HG03460 (cell line): ENCODE results near the gene SLC16A10.
"Not testable (repeated sequence)": the region's sequence is repeated elsewhere in the genome, so short reads cannot be mapped to it uniquely, and the experiment has no call there.

ENCODE experiments used
- ATAC-seq: cut with Tn5 transposase; IDR thresholded peaks from one replicate; pipeline ENCODE4 v1.9.1; 2021; ENCODE audit not compliant: unreplicated experiment

Gene SLC16A10

DNA sequence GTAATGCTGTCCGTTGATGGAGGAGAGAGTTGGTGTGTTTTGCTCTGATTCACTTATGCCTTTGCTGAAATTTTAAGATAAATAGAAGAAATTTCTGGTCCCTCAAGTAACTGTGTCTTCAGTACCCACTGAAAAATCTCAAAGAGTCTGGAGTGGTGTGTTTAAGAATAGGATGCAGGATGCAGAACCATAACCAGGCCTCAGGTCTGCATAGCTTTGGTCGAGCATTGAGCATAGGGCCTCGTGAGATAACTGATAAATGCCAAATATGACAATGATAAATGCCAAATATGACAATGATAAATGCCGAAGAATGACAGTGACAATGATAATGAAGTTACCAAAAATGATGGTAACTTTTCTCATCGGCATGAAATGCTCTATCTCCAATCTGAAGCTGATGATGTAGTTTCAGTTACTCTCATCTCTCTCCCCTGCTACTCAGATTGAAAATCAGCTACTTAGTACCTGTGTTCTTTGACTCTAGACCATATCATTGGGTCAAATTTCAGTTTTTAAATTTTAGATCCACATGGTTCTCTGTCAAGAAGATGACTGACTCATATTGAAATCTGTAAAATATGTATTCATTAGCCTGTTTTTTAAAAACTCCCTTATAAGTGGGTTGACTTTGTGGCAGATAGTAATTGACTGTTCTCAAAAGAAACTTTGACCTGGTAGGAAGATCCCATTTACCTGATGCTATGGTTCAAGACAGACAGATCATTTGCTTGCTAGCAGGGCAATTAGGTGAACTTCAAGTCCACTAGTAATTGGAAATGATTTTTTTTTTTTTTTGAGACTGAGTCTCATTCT, 96.6 kb downstream of the SLC16A10 start:
- no peak for ATAC-seq

DNA sequence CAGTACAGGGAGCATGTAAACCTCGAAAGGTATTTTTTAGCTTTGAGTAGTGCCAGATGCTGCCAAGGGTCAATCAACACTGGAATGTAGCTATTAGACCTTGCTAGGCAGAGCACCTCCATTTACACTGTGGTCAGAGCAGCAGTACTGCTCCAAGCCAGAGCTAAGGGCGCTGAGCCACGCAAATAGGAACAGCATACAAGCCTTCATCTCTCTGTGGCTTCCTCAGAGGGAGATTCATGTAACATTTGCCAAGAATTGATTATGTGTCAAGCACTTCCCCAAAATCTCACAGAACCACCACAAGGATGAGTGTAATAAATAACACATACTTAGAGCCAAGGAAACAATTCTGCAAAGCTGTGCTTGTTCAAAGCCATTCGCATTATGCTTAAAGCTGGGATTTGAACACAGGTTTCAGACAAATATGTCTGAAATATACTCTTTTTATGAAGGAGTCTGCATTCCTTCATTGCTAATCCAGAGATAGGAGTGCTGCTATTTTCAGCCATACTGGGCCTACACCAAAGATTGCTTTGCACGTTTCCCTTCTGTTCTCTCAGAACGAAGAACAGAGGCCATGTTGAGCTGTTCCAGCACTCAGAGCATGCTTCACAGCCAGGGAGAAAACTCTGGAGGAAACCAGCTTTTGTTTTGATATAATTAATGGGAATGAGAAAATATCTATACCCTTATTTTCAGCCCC, 97.7 kb downstream of the SLC16A10 start:
- ATAC-seq = no peak

DNA sequence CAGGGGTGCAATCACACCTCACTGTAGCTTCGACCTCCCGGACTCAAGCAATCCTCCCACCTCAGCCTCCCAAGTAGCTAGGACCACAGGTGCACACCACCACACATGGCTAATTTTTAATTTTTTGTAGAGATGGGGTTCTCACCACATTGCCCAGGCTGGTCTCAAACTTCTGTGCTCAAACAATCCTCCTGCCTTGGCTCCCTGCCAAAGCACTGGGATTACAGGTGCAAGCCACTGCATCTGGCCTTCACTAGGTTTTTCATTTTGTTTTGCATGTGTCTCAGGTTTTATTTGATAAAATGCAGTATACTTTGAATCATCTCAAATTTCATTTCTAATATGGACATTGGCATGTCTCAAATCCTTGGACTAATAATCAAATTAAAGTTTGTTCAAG, 98.7 kb downstream of the SLC16A10 start:
- no peak for ATAC-seq

DNA sequence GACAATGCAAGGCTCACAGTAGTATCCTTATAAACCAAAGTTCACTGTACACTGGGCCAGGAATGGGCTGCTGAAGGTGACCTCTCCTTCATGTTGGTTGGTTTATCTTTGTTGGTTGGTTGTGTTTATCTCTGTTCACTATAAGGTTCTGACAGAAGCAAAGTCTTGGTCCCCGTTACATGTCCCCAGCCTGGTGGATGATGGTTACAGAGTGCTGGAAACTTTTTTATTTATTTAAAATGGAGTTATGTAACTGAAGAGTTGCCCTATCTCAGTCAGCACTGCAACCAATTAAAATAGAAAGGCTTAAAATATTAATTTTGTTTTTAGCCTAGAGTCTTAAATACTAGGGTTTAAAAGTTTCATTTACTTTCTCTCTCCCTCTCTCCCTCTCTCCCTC, 100.6 kb downstream of the SLC16A10 start:
- ATAC-seq = no peak

DNA sequence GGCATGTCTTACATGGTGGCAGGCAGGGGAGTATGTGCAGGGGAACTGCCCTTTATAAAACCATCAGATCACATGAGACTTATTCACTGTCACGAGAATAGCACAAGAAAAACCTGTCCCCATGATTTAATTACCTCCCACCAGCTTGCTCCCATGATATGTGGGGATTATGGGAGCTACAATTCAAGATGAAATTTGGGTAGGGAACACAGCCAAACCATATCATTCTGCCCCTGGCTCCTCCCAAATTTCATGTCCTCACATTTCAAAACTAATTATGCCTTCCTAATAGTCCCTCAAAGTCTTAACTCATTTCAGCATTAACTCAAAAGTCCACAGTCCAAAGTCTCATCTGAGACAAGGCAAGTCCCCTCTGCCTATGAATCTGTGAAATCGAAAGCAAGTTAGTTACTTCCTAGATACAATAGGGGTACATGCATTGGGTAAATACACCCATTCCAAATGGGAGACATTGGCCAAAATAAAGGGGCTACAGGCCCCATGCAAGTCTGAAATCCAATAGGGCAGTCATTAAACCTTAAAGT, 102.4 kb downstream of the SLC16A10 start:
- not testable (repeated sequence) for ATAC-seq

DNA sequence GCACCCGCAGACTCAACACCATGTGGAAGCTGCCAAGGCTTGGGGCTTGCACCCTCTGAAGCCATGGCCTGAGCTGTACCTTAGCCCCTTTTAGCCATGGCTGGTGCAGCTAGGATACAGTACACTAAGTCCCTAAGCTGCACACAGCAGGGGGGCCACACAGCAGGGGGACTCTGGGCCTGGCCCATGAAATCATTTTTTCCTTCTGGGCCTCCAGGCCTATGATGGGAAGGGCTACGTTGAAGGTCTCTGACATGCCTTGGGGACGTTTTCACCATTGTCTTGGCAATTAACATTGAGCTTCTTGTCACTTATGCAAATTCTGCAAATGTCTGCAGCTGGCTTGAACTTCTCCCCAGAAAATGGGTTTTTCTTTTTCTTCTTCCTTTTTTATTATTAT, 103.3 kb downstream of the SLC16A10 start:
- ATAC-seq = no peak

DNA sequence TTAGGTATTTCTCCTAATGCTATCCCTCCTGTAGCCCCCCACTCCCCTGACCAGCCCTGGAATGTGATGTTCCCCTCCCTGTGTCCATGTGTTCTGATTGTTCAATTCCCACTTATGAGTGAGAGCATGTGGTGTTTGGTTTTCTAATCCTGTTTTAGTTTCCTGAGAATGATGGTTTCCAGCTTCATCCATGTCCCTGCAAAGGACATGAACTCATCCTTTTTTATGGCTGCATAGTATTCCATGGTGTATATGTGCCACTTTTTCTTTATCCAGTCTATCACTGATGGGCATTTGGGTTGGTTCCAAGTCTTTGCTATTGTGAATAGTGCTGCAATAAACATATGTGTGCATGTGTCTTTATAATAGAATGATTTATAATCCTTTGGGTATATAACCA, 103.8 kb downstream of the SLC16A10 start:
- not testable (repeated sequence) for ATAC-seq

DNA sequence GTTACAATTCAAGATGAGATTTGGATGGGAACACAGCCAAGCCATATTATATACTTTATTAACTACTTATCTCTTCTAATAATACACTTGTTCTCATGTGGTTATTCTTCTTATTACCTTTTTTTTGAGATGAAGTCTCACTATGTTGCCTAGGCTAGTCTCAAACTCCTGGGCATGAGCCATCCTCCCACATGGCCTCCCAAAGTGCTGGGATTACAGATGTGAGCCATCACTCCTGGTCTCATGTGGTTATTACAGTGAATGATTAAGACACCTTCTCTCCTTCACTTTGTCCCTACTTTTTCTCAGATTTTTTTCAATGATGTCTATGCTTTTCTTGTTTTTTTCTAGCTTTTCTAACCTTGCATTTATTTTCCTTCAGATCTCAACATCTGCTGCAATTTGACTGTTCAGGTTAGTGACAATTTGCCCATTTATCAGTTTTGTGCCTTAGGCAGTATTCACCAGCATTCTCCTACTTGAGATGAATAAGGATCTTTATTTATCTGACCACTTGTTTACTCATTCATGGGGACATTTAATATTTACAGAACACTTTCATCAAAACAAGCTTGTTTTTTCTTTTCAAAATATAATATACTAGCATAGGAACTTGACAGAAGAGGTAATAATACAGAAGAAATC, 105.7 kb downstream of the SLC16A10 start:
- ATAC-seq = no peak

DNA sequence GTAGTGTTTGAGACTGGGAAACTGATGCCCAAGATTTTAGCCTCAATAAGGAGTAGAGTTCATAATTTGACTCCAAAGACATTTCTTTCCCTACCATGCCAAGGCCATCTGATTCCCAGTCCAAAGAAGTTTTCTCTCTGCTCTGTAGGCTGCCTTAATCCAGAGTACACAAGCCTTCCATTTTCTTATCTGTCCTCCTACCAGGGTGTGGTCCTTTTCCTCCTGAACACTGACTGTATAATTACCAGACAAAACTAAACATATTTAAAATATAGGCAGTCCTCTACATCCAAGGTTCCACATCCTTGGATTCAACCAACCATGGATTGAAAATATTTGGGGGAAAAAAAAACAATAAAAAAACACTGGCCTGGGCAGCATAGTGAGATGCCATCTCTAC, 108.4 kb downstream of the SLC16A10 start:
- no peak for ATAC-seq

DNA sequence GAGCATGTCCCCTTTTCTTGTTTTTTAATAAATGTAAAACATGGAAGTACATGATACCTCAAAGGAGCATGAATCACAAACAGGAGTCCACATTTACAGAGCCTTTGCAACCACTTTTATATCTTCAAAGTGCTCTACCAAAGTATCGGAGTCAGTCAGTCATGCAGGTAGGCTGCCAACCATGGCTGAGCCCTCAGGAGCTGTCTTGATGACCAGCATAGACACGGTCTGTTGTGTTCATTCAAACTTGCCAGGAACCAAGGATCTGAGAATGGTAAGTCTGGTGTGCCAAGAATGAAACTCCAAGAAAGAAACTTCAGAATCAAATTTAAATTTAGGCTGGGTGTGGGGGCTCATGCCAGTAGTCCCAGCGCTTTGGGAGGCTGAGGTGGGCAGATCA, 111.5 kb downstream of the SLC16A10 start:
- no peak for ATAC-seq

DNA sequence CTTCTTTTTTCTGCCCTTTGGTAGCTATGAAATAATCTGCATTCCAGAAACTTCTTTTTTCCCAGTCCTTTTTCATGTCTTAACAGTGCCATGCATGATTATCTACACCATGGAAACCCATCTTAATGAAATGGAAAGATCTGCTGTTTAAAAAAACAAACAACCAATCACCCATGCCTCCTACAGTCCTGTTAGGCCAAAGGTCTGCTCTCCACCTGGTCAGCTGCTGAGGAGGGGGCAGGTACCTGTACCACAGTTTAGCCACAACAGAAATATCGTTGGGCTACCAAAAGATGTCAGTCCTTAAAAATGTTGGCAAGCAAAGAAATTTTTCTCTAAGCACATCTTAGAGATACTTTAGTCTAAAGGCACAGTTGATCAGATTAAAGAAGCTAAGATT, 112.6 kb downstream of the SLC16A10 start:
- no peak for ATAC-seq

DNA sequence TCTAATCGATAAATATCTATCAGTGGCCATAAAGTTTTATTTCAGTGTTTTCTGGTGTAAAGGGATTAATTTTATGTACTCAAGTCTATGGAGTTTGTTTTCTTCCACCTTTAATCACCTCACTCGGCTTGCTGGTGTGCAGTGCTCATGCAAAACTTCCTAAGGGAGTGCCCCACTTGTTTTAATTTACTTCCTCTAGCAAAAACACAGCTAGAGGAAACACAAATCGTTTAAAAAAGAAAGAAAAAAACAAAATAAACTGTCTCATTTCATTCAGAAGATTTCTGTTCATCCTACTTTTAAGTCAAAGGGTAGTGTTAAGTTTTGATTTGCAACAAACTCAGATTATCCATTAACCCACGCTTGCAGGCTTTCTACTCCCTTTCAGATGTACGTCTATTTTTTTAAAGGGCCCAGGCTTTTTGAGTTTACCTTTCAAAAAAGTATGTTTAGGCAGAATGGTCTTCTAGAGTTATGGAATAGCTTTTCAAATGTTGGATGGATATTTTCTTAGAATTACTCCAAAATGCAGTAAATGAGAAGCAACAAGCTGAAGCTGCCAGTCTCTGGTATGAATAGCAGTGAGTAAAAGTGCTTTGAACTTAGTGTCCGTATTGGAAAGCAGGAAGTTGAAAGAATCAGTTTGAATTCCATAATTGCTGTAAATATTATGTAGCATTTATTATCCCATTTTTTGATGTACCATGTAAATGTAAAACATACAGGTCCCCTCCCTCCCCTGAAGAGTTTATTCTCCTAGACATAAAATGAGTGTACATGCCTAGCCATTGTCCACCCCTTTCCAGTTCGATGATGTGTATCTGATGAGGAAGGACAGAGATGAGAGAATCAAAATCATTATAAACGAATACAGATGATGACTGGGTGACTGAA, 113.3 kb downstream of the SLC16A10 start:
- ATAC-seq = no peak

DNA sequence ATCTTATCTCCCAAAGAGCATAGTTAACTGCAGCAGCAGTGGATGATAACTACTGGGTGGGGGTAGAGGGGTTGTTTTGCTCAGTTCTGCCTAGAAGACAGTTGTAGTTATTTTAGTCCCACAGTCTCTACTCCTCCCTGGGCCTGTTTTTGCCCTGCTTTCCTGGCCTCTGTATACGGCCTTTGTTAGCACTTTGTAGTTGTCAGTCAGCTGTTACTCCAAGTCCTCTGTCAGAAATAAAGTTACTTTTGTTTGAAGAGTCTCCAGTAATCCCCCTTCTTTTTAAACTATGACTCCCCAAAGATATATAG, 113.9 kb downstream of the SLC16A10 start:
- no peak for ATAC-seq

DNA sequence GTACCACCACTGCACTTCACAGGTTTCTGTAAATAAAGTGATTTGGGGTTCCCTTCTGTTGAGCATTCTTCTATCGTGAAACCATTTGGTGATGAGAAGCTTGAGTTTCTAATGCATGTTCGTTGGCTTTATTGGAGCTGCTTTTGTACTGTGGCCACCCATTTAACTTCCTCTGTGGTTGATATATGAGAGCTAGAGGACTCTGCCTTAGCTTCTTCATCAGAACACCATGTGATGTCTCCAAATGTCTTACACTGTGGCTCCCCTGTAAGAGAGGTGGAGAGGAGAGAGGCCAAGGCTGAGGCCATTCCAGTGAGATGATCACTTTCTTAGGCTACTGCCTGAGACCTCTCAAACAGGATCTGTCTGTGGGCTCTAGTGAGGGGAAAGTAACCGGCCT, 114.5 kb downstream of the SLC16A10 start:
- no peak for ATAC-seq

DNA sequence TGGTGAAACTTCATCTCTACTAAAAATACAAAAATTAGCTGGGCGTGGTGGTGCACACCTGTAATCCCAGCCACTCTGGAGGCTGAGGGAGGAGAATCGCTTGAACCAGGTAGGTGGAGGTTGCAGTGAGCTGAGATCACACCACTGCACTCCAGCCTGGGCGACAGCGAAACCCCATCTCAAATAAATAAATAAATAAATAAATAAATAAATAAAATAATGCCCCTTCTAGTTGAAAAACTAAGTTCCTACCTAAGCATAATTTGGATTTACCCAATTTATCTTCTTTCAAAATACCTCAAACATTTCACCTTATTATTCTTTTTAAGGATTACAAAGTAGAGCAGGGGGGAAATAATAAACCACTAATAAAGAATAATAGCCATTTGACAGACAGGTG, 116.2 kb downstream of the SLC16A10 start:
- not testable (repeated sequence) for ATAC-seq

DNA sequence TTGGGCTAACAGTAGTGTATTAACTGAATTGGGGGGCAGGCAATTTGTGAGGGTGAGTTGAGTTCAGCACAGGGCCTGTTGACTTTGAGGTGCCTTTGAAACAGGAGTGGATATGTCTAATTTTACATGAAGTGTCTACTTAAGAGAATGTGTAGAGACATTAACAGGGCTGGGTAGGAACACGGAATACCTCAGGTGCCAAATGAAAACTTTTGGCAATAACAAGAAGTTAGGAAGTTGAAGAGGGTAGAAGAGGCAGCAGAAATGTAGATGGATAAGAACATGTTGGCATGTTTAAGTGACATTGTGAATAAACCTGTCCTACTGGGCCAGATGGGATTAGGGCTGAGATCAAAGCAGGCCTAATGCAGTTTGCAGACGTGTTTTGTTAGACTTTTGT, 117.0 kb downstream of the SLC16A10 start:
- ATAC-seq = no peak

DNA sequence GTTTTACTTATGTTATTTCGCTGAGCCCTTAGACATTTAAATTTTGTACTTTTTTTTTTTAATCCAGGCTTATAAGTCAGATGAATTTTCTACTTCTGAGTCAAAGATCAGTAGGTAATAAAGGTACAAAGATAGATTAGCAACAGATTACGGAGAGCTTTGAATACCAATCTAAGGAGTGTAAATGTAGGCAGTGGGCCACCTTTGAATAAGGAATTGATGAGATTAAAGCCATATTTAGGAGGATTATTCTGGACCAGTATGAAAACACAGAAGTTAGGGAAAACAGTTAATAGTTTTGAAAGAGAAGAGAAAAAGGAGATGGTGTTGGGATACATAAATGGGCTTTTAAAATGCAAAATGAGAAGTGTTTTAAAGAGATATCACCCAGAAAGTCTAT, 117.6 kb downstream of the SLC16A10 start:
- no peak for ATAC-seq

DNA sequence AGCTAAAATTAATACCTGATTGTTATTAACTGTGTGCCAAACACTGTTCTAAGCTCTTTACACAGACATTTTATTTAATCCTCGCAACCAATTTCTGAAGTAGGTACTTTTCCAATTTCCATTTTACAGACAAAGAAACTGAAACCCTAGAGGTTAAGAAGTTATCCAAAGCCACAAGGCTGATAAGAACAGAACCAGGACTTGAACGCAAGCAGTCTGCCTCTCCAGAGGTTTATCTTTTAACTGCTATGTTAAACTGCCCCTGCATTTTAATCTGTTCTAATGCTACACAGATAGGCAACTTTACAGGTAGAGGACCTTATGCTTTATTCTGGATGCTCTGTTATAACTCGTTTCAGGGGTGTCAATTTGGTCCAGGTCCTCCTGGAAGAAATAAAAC, 118.2 kb downstream of the SLC16A10 start:
- ATAC-seq = no peak

DNA sequence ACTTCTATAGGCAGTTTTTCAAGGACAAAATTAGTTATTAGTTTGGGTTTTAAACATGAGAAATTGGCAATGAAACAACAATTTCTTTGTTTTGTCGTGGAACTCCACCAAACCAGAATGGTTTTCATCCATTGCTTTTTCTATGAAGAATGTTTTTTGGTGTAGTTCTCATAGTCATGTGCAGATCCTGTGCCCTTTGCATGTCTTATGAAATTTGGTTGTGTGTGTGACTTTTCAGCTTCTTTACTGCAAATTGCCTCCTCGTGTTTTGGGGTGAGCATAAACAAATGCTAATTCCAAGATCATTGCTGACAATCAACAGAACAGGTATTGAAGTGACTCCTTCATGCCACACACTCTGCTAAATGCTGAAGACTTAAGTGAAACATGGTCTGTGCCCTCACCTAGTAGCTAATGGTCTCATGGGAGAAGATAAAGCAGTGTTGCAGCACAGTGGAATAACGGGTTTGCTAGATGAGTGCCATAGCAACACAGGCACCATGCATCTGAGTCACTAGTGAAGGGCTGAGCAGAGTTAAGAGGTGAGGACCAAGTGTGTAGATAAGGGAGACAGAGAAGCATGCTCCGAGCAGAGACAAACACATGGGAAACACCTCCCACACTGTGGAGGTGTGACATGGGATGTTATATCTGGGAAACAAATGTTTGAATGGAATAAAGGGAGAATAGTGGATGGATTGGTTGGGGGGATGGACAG, 120.0 kb downstream of the SLC16A10 start:
- no peak for ATAC-seq

DNA sequence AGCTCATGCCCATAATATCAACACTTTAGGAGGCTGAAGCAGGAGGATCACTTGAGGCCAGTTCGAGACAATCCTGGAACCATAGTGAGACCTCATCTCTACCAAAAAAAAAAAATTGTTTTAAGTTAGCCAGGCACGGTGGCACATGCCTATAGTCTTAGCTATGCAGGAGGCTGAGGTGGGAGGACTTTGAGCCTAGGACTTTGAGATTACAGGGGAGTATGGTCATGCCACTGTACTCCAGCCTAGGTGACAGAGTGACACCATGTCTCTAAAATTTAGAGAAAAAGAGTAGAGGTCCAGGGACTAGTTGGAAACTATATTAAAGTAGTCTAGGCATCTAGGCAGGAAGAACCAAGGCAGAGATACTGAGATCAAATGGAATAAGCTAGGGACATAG, 121.6 kb downstream of the SLC16A10 start:
- no peak for ATAC-seq
